Panc1 (cell line): ENCODE measurements around the gene TRAF3IP1. TPM values are rescaled to one million over a fixed set of nuclear protein-coding genes. Genes with fewer than 3 reads are reported as not detected.
A peak's percentile ranks its signal among the peaks of the same experiment; 100 is the strongest.

Experiments used
- ATAC-seq: fragments of 200-7000 bp; cut with Tn5 transposase; 2 replicates; pipeline ENCODE4 v1.9.1; 2020; ENCODE audit warnings: mild to moderate bottlenecking, moderate library complexity
- BruUV-seq: library from RNA; stranded (reverse); fragments of 400-500 nt; replicated peaks from 2 replicates; lab custom pipeline; 2021; lab: Mats Ljungman, UMichigan
- CTCF ChIA-PET: fragments of 300-600 bp; sonication (Branson Sonifier 250); formaldehyde crosslinking; loops from one replicate; lab custom pipeline; 2022; ENCODE audit warnings: antibody characterized with exemption; lab: Charles Lee
- POLR2A ChIA-PET: fragments of 300-600 bp; sonication (Branson Sonifier 250); formaldehyde crosslinking; loops from one replicate; lab custom pipeline; 2022; ENCODE audit warnings: antibody characterized with exemption; lab: Charles Lee
- DNase-seq: peaks from one replicate; pipeline ENCODE4 v3.0.0-alpha.2; 2010; ENCODE audit warnings: low read depth, low spot score
- H3K27ac ChIP-seq: 2 replicates; pipeline ENCODE4 v1.5.1; 2011; ENCODE audit warnings: mild to moderate bottlenecking, low read length, inconsistent platforms
- H3K27me3 ChIP-seq: fragments of 200-500 bp; sonication (Bioruptor generic); 2 replicates; pipeline ENCODE4 v1.6.0; 2014; ENCODE audit warnings: low read length, inconsistent platforms; ENCODE audit not compliant: control insufficient read depth, insufficient read depth
- H3K36me3 ChIP-seq: fragments of 200-500 bp; sonication (Bioruptor generic); 2 replicates; pipeline ENCODE4 v1.5.1; 2014; ENCODE audit warnings: inconsistent platforms, mild to moderate bottlenecking, low read length, moderate library complexity; ENCODE audit not compliant: control insufficient read depth, insufficient read depth
- H3K4me1 ChIP-seq: 2 replicates; pipeline ENCODE4 v1.5.1; 2011; ENCODE audit warnings: inconsistent platforms, mild to moderate bottlenecking, low read length, moderate library complexity; ENCODE audit not compliant: control insufficient read depth, insufficient read depth
- H3K4me3 ChIP-seq, 2 experiments: 2 replicates each; pipeline ENCODE4 v1.5.1; 2011 to 2012; ENCODE audit warnings: low read depth in 2 of 2, low read length in 2 of 2, mild to moderate bottlenecking in 2 of 2, inconsistent platforms in 1 of 2, moderate library complexity in 1 of 2
- H3K9me3 ChIP-seq: fragments of 200-500 bp; sonication (Bioruptor generic); 2 replicates; pipeline ENCODE4 v1.5.1; 2014; ENCODE audit warnings: low read depth, mild to moderate bottlenecking, inconsistent platforms, low read length, moderate library complexity; ENCODE audit not compliant: control insufficient read depth, insufficient read depth
- POLR2AphosphoS5 ChIP-seq: IDR thresholded peaks from 2 replicates; pipeline ENCODE4 v1.6.1; 2012; ENCODE audit warnings: mild to moderate bottlenecking, low read depth, low read length, moderate library complexity
- SIN3A ChIP-seq: IDR thresholded peaks from 2 replicates; pipeline ENCODE4 v1.6.1; 2012; ENCODE audit warnings: low read depth, mild to moderate bottlenecking, low read length, moderate library complexity, borderline replicate concordance; ENCODE audit not compliant: insufficient read depth
- TCF7L2 ChIP-seq: IDR thresholded peaks from 2 replicates; pipeline ENCODE4 v1.6.1; 2011; ENCODE audit warnings: mild to moderate bottlenecking, low read depth, low read length, inconsistent platforms
- in situ Hi-C: cut with HindIII; loops from 2 replicates; pipeline ENCODE4 v1.10.0; 2016; ENCODE audit warnings: low sequenced_read_pairs, low pct_unique_long_range_greater_than_20kb
- intact Hi-C: fragments of 100-400 bp; cut with micrococcal nuclease; formaldehyde crosslinking; loops from one replicate; pipeline ENCODE4 v1.10.0; 2022; ENCODE audit not compliant: unreplicated experiment
- total RNA-seq: library from RNA; stranded (reverse); gene quantifications from one replicate; pipeline ENCODE4 v1.2.1, GENCODE V29; 2021; ENCODE audit not compliant: unreplicated experiment
- TF ChIP-seq, protein P1 (sequence below): fragments of 450-650 bp; IDR thresholded peaks from 2 replicates; pipeline ENCODE4 v1.5.1; 2017; ENCODE audit warnings: mild to moderate bottlenecking
- TF ChIP-seq, protein P2 (sequence below), 2 experiments: IDR thresholded peaks; 2 replicates each; pipeline ENCODE4 v1.6.1; 2011 to 2012; ENCODE audit warnings: low read depth in 2 of 2, control low read depth in 1 of 2, low read length in 1 of 2, mild to moderate bottlenecking in 1 of 2, moderate library complexity in 1 of 2; ENCODE audit not compliant: insufficient read depth in 1 of 2

The TRAF3IP1 gene
- total RNA-seq, 1 experiment from 2014 or later: 23.4 TPM

DNA sequence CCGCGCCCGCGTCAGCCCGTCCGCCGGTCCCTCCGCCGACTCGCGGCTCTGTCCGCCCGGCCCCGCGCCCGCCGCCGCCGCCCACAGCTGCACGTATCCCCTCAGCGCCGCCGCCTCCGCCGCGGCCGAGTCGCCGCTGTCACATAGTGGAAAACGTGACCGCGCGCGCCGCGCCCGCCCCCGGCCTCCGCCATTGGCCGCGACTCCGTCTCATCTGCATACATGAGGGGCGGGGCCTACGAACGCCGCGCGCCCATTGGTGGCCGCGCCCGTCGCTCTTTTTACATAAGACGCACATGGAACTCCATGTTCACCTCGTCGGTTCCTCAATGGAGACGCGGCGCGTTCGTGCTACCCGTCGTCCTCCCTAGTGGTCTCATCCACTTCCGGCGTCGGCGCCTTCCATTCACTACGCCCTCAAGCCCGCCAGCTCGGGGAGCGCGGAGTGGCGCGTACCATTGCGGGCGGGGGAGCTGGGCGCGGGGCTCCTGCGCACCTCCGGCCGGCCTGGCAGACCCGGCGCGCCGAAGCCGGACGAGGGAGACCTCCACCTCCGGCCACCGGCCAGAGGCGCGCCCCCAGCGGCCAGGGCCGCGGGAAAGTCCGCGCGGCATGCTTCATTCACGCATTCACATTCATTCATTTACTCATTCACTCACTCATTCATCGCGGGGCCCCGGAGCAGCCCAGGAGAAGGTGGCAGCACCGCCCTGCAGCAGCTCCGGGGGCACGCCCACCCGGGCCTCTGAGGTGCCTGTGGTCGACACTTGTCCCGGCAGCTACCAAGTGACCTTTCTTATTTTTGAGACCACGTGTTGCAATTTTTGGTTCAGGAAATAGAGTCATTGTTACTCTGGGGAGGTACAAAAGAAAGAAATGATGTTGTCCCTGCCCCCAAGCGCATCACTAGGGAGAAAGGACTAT, 31.4 kb upstream of the TRAF3IP1 start:
- in situ Hi-C loops (no loop called here), intact Hi-C loops (no loop called here)
- peak; percentile 65 for DNase-seq
- CTCF ChIA-PET: interaction anchor here (0.6 kb wide), 1 partner anchor 131 kb away, joined by 4 read pairs; no protein-coding TSS in a partner anchor
- Histone ChIP-seq H3K36me3 (no peaks in the 10 kb centered on the region; the same call in 1 of the 2 replicates), H3K27me3 (no peaks in the 10 kb centered on the region), H3K4me1 (peaks cover 35% of the 10 kb centered on the region), H3K27ac (peak overlapping the region; percentile 72), H3K9me3 (no peaks in the 10 kb centered on the region), H3K4me3 (peak overlapping the region; percentile 55 to 82)
- no TSS peak for BruUV-seq
- TF ChIP-seq, protein P1, sequence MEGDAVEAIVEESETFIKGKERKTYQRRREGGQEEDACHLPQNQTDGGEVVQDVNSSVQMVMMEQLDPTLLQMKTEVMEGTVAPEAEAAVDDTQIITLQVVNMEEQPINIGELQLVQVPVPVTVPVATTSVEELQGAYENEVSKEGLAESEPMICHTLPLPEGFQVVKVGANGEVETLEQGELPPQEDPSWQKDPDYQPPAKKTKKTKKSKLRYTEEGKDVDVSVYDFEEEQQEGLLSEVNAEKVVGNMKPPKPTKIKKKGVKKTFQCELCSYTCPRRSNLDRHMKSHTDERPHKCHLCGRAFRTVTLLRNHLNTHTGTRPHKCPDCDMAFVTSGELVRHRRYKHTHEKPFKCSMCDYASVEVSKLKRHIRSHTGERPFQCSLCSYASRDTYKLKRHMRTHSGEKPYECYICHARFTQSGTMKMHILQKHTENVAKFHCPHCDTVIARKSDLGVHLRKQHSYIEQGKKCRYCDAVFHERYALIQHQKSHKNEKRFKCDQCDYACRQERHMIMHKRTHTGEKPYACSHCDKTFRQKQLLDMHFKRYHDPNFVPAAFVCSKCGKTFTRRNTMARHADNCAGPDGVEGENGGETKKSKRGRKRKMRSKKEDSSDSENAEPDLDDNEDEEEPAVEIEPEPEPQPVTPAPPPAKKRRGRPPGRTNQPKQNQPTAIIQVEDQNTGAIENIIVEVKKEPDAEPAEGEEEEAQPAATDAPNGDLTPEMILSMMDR: no peak
- TF ChIP-seq TCF7L2 (peak; percentile 90), SIN3A (peak; percentile 95), POLR2AphosphoS5 (0 out of 2 replicates have a peak, but pooled peaks have one; percentile 38)
- TF ChIP-seq, protein P2, sequence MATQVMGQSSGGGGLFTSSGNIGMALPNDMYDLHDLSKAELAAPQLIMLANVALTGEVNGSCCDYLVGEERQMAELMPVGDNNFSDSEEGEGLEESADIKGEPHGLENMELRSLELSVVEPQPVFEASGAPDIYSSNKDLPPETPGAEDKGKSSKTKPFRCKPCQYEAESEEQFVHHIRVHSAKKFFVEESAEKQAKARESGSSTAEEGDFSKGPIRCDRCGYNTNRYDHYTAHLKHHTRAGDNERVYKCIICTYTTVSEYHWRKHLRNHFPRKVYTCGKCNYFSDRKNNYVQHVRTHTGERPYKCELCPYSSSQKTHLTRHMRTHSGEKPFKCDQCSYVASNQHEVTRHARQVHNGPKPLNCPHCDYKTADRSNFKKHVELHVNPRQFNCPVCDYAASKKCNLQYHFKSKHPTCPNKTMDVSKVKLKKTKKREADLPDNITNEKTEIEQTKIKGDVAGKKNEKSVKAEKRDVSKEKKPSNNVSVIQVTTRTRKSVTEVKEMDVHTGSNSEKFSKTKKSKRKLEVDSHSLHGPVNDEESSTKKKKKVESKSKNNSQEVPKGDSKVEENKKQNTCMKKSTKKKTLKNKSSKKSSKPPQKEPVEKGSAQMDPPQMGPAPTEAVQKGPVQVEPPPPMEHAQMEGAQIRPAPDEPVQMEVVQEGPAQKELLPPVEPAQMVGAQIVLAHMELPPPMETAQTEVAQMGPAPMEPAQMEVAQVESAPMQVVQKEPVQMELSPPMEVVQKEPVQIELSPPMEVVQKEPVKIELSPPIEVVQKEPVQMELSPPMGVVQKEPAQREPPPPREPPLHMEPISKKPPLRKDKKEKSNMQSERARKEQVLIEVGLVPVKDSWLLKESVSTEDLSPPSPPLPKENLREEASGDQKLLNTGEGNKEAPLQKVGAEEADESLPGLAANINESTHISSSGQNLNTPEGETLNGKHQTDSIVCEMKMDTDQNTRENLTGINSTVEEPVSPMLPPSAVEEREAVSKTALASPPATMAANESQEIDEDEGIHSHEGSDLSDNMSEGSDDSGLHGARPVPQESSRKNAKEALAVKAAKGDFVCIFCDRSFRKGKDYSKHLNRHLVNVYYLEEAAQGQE (IDR thresholded peaks at IDR 0.05; ENCODE audit: insufficient read depth in 1 of 2, low read depth in 2 of 2, low read length in 1 of 2): no peak
- peak; percentile 92 for ATAC-seq
- POLR2A ChIA-PET: interaction anchor here (0.6 kb wide), 1 partner anchor 555 kb away, joined by 3 read pairs; no protein-coding TSS in a partner anchor

DNA sequence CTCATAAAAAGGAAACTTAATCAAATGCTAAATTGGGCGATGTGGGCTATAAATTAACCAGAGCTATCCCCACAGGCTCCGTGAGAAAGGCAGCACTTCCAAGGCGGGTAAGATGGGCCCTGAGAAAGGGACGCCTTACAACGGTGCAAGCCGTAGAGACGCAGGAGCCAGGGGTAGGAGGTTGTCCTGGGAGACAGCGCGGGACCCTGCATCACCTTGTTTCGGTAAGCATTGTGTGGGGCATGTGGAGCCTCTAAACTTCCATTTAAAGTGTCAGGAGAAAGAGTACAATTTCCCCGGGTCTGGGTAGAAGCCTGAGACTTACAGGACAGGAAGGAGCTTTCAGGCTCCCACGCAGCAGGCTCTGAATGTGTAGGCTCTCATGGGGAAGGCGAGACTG, 30.7 kb upstream of the TRAF3IP1 start:
- ChIA-PET POLR2A (interaction anchor here (0.6 kb wide), 1 partner anchor 24 kb away, joined by 7 read pairs; no protein-coding TSS in a partner anchor), CTCF (interaction anchor here (0.6 kb wide), 1 partner anchor 131 kb away, joined by 4 read pairs; no protein-coding TSS in a partner anchor)
- Histone ChIP-seq H3K4me3 (peak overlapping the region; percentile 55 to 82), H3K27ac (peak overlapping the region; percentile 72), H3K36me3 (no peaks in the 10 kb centered on the region; the same call in 1 of the 2 replicates), H3K4me1 (peaks cover 35% of the 10 kb centered on the region), H3K27me3 (no peaks in the 10 kb centered on the region), H3K9me3 (no peaks in the 10 kb centered on the region)
- DNase-seq (no peak), ATAC-seq (no peak)
- TF ChIP-seq POLR2AphosphoS5 (no peak), TCF7L2 (no peak)
- no TSS peak for BruUV-seq
- intact Hi-C loops: no loop called here
- in situ Hi-C loops: no loop called here
